GM23338 (cell line): ENCODE data around the gene RNF103.

Experiments used
- CREB1 ChIP-seq: fragments of 250-450 bp; sonication (Bioruptor Pico); IDR thresholded peaks from 2 replicates; pipeline ENCODE4 v1.5.0; 2020; ENCODE audit warnings: low read depth, mild to moderate bottlenecking, moderate library complexity
- CTCF ChIP-seq, 2 experiments: fragments of 200-600 bp in 1 of 2; sonication (generic) in 1 of 2; conservative IDR thresholded peaks; 2 replicates each; pipeline versions ENCODE4 v1.5.1 to v1.6.1; 2016 to 2017; ENCODE audit warnings: antibody characterized with exemption in 2 of 2, low read depth in 2 of 2, mild to moderate bottlenecking in 2 of 2, moderate library complexity in 1 of 2
- ETS1 ChIP-seq: IDR thresholded peaks from 2 replicates; pipeline ENCODE4 v1.6.1; 2016; ENCODE audit warnings: antibody characterized with exemption
- EZH2 ChIP-seq: fragments of 200-600 bp; sonication (generic); IDR thresholded peaks from one replicate; pipeline ENCODE4 v1.8.0; 2017; ENCODE audit warnings: antibody characterized with exemption, mild to moderate bottlenecking, low read depth; ENCODE audit not compliant: unreplicated experiment
- EZH2phosphoT487 ChIP-seq: fragments of 200-600 bp; sonication (generic); IDR thresholded peaks from one replicate; pipeline ENCODE4 v1.8.1; 2018; ENCODE audit warnings: antibody characterized with exemption; ENCODE audit not compliant: unreplicated experiment
- JUNB ChIP-seq: IDR thresholded peaks from one replicate; pipeline ENCODE4 v1.6.1; 2016; ENCODE audit warnings: antibody characterized with exemption; ENCODE audit not compliant: unreplicated experiment
- POLR2AphosphoS5 ChIP-seq: IDR thresholded peaks from 2 replicates; pipeline ENCODE4 v1.6.1; 2016; ENCODE audit warnings: antibody characterized with exemption, low read depth
- REST ChIP-seq: IDR thresholded peaks from one replicate; pipeline ENCODE4 v1.6.1; 2018; ENCODE audit warnings: antibody characterized with exemption; ENCODE audit not compliant: unreplicated experiment
- STAT1 ChIP-seq: IDR thresholded peaks from one replicate; pipeline ENCODE4 v1.6.1; 2016; ENCODE audit warnings: antibody characterized with exemption; ENCODE audit not compliant: unreplicated experiment
- ZNF331 ChIP-seq: fragments of 250-450 bp; sonication (Bioruptor Pico); IDR thresholded peaks from 2 replicates; pipeline ENCODE4 v1.5.0; 2020; ENCODE audit warnings: low read depth, mild to moderate bottlenecking, moderate library complexity
- ZNF462 ChIP-seq: fragments of 250-450 bp; sonication (Bioruptor Pico); IDR thresholded peaks from 2 replicates; pipeline ENCODE4 v1.5.0; 2020; ENCODE audit warnings: mild to moderate bottlenecking, moderate library complexity

GRCh38 chr2:86580560-86580959, 43.1 kb downstream of the RNF103 start:
- no peak for TF ChIP-seq CTCF (conservative IDR thresholded peaks at IDR 0.05; ENCODE audit: low read depth in 2 of 2)
- no peak for TF ChIP-seq JUNB
- TF ChIP-seq POLR2AphosphoS5, result no peak
- TF ChIP-seq REST, result no peak
- TF ChIP-seq ZNF331 (CRISPR knock-in tag), result no peak
- TF ChIP-seq EZH2, result no peak
- no peak for TF ChIP-seq STAT1
- TF ChIP-seq ETS1, result no peak
- no peak for TF ChIP-seq CREB1 (CRISPR knock-in tag)
- no peak for TF ChIP-seq EZH2phosphoT487
- no peak for TF ChIP-seq ZNF462 (CRISPR knock-in tag)
